ENCODE data around the gene APOM. TPM values are rescaled to one million over a fixed set of nuclear protein-coding genes. Genes with fewer than 3 reads are reported as not detected.

APOM gene
- total RNA-seq, 1 donor from 2014 or later: 2.6 TPM

DNA sequence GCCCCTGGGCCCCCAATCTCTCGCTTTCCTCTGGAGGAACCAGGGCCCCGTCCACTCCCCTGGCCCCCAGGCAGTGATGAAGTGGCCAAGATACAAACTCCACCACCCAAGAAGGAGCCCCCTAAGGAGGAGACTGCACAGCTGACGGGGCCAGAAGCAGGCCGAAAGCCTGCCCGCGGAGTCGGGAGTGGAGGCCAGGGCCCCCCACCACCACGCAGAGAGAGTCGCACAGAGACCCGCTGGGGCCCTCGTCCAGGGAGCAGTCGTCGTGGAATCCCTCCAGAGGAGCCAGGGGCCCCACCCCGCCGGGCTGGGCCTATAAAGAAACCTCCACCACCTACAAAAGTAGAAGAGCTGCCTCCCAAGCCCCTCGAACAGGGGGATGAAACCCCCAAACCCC lies 24.5 kb upstream of the APOM start:
- no peak for TF ChIP-seq EZH2 (IDR thresholded peaks at IDR 0.05)
- TF ChIP-seq, protein P1, sequence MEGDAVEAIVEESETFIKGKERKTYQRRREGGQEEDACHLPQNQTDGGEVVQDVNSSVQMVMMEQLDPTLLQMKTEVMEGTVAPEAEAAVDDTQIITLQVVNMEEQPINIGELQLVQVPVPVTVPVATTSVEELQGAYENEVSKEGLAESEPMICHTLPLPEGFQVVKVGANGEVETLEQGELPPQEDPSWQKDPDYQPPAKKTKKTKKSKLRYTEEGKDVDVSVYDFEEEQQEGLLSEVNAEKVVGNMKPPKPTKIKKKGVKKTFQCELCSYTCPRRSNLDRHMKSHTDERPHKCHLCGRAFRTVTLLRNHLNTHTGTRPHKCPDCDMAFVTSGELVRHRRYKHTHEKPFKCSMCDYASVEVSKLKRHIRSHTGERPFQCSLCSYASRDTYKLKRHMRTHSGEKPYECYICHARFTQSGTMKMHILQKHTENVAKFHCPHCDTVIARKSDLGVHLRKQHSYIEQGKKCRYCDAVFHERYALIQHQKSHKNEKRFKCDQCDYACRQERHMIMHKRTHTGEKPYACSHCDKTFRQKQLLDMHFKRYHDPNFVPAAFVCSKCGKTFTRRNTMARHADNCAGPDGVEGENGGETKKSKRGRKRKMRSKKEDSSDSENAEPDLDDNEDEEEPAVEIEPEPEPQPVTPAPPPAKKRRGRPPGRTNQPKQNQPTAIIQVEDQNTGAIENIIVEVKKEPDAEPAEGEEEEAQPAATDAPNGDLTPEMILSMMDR (IDR thresholded peaks at IDR 0.05): no peak
- TF ChIP-seq EZH2phosphoT487 (IDR thresholded peaks at IDR 0.05): no peak
- Mint-ChIP-seq H3K4me3 (no peak overlapping the region), H3K36me3 (peaks cover 58% of the 10 kb centered on the region), H3K27me3 (ENCODE audit: insufficient read depth, low read depth) (peaks cover 8% of the 10 kb centered on the region), H3K4me1 (peaks cover 2% of the 10 kb centered on the region), H3K9me3 (no peaks in the 10 kb centered on the region), H3K27ac (no peak overlapping the region)
- H3K36me3 ChIP-seq: peaks cover 23% of the 10 kb centered on the region
- H3K27me3 ChIP-seq: no peaks in the 10 kb centered on the region
- peaks cover 90% of the 10 kb centered on the region for H4K20me1 ChIP-seq (ENCODE audit: low read depth)
- peaks cover 69% of the 10 kb centered on the region for H3F3A ChIP-seq (ENCODE audit: low read depth)
- no peak overlapping the region for H3K27ac ChIP-seq
- no peaks in the 10 kb centered on the region for H3K9me3 ChIP-seq (ENCODE audit: low read depth)
- no peaks in the 10 kb centered on the region for H3K4me1 ChIP-seq
- H2AFZ ChIP-seq (replicated peaks): no peak overlapping the region
- H3K9ac ChIP-seq: no peak overlapping the region
- H3K4me2 ChIP-seq: no peak overlapping the region
- no peak overlapping the region for H3K4me3 ChIP-seq
- no peak for DNase-seq (ENCODE audit: low spot score)
- H3K79me2 ChIP-seq (ENCODE audit: low read depth): peaks cover 61% of the 10 kb centered on the region

DNA sequence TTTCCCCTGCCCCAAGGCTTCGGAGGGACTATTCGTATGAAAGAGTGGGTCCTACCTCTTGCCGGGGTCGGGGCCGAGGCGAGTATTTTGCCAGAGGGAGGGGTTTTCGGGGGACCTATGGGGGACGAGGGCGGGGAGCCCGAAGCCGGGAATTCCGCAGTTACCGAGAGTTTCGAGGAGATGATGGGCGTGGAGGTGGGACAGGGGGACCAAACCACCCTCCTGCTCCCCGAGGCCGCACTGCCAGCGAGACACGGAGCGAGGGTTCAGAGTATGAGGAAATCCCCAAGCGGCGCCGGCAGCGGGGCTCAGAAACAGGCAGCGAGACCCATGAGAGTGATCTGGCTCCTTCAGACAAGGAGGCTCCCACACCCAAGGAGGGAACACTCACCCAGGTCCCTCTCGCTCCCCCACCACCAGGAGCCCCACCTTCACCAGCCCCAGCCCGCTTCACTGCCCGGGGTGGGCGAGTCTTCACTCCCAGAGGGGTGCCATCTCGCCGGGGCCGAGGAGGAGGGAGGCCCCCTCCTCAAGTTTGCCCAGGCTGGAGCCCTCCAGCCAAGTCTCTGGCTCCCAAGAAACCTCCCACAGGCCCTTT lies 23.9 kb upstream of the APOM start:
- H3K27me3 ChIP-seq: no peaks in the 10 kb centered on the region
- peak overlapping the region; percentile 77 for H3K27ac ChIP-seq
- Mint-ChIP-seq H3K9me3 (no peaks in the 10 kb centered on the region), H3K4me1 (peaks cover 2% of the 10 kb centered on the region), H3K27ac (no peak overlapping the region), H3K4me3 (no peak overlapping the region), H3K27me3 (ENCODE audit: insufficient read depth, low read depth) (peaks cover 8% of the 10 kb centered on the region), H3K36me3 (peaks cover 57% of the 10 kb centered on the region)
- DNase-seq (ENCODE audit: low spot score): no peak
- peaks cover 56% of the 10 kb centered on the region for H3K79me2 ChIP-seq (ENCODE audit: low read depth)
- no peak overlapping the region for H3K4me3 ChIP-seq
- TF ChIP-seq, protein P1 (IDR thresholded peaks at IDR 0.05): no peak
- no peak overlapping the region for H3K4me2 ChIP-seq
- peaks cover 89% of the 10 kb centered on the region for H4K20me1 ChIP-seq (ENCODE audit: low read depth)
- peaks cover 69% of the 10 kb centered on the region for H3F3A ChIP-seq (ENCODE audit: low read depth)
- peak overlapping the region; percentile 1 for H3K9ac ChIP-seq
- no peaks in the 10 kb centered on the region for H3K9me3 ChIP-seq (ENCODE audit: low read depth)
- no peaks in the 10 kb centered on the region for H3K4me1 ChIP-seq
- H2AFZ ChIP-seq (replicated peaks): no peak overlapping the region
- H3K36me3 ChIP-seq: peaks cover 17% of the 10 kb centered on the region

DNA sequence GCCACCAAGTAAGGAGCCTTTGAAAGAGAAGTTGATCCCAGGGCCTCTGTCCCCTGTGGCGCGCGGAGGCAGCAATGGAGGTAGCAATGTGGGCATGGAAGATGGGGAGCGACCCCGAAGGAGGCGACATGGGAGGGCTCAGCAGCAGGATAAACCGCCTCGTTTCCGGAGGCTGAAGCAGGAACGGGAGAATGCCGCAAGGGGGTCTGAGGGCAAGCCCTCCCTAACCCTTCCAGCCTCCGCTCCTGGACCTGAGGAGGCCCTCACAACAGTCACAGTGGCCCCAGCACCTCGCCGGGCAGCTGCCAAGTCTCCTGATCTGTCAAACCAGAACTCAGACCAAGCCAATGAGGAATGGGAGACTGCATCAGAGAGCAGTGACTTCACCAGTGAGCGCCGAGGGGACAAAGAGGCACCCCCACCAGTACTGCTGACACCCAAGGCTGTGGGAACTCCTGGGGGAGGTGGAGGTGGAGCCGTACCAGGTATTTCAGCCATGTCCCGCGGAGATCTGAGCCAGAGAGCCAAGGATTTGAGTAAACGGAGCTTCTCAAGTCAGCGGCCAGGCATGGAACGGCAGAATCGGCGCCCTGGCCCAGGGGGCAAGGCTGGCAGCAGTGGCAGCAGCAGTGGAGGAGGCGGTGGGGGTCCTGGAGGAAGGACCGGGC lies 23.3 kb upstream of the APOM start:
- no peak overlapping the region for H3K4me2 ChIP-seq
- no peak overlapping the region for H3K27ac Mint-ChIP-seq
- H3K9me3 Mint-ChIP-seq: no peaks in the 10 kb centered on the region
- H3K79me2 ChIP-seq (ENCODE audit: low read depth): peaks cover 49% of the 10 kb centered on the region
- peak overlapping the region; percentile 1 for H3K9ac ChIP-seq
- H3K27me3 Mint-ChIP-seq (ENCODE audit: insufficient read depth, low read depth): peaks cover 8% of the 10 kb centered on the region
- peaks cover 2% of the 10 kb centered on the region for H3K4me1 Mint-ChIP-seq
- H3K36me3 ChIP-seq: peaks cover 11% of the 10 kb centered on the region
- peaks cover 88% of the 10 kb centered on the region for H4K20me1 ChIP-seq (ENCODE audit: low read depth)
- no peaks in the 10 kb centered on the region for H3K4me1 ChIP-seq
- H3K27ac ChIP-seq: peak overlapping the region; percentile 77
- DNase-seq (ENCODE audit: low spot score): no peak
- no peak for TF ChIP-seq EZH2 (IDR thresholded peaks at IDR 0.05)
- TF ChIP-seq, protein P1 (IDR thresholded peaks at IDR 0.05): no peak
- no peak for TF ChIP-seq EZH2phosphoT487 (IDR thresholded peaks at IDR 0.05)
- H3K4me3 ChIP-seq: no peak overlapping the region
- H3K36me3 Mint-ChIP-seq: peaks cover 56% of the 10 kb centered on the region
- H3K27me3 ChIP-seq: no peaks in the 10 kb centered on the region
- H3F3A ChIP-seq (ENCODE audit: low read depth): peaks cover 71% of the 10 kb centered on the region
- H3K4me3 Mint-ChIP-seq: peak overlapping the region; percentile 43
- H3K9me3 ChIP-seq (ENCODE audit: low read depth): no peaks in the 10 kb centered on the region
- H2AFZ ChIP-seq (replicated peaks): no peak overlapping the region
